Esophagus squamous epithelium (tissue), 4 donors: ENCODE results near the gene DAPK1.

Experiments
- CTCF ChIP-seq, 6 experiments: fragments of 450-650 bp in 4 of 6; fragments of 200-600 bp in 2 of 6; sonication (generic) in 2 of 6; IDR thresholded peaks; one replicate each; pipeline ENCODE4 v1.5.1; 2016 to 2019; ENCODE audit warnings: antibody characterized with exemption in 6 of 6, mild to moderate bottlenecking in 4 of 6, moderate library complexity in 4 of 6
- POLR2A ChIP-seq, 4 donors: fragments of 450-650 bp; IDR thresholded peaks; one replicate each; pipeline ENCODE4 v1.6.1; 2017; ENCODE audit warnings: antibody characterized with exemption in 4 of 4, mild to moderate bottlenecking in 4 of 4, moderate library complexity in 3 of 4

GRCh38 chr9:87527211-87527916 is 29.7 kb downstream of the DAPK1 start:
- TF ChIP-seq POLR2A (IDR thresholded peaks at IDR 0.05) (no peak), CTCF (IDR thresholded peaks at IDR 0.05) (no peak)
